Measurements from ENCODE around the gene MISP. TPM values are rescaled to one million over a fixed set of nuclear protein-coding genes. Genes with fewer than 3 reads are reported as not detected.

Gene MISP
- total and polyA plus RNA-seq, 2 of the 4 experiments (the other 2 are of a cell fraction) = not detected

- no peaks in the 10 kb centered on the region for H3K9me1 ChIP-seq (ENCODE audit: insufficient read depth, low read length)
- POLR2A ChIA-PET (ENCODE audit: unreplicated experiment) = no interaction called here
- no peak overlapping the region for H4K91ac ChIP-seq (ENCODE audit: insufficient read depth, low read depth, low read length)
- H3K18ac ChIP-seq (ENCODE audit: low read depth, low read length) = no peak overlapping the region
- no peak overlapping the region for H4K5ac ChIP-seq (ENCODE audit: low read depth, low read length)
- no peaks in the 10 kb centered on the region for H3K4me1 ChIP-seq (ENCODE audit: control insufficient read depth, insufficient read depth, low read length)
- H2BK5ac ChIP-seq (ENCODE audit: low read depth, low read length, poor library complexity, severe bottlenecking) = no peak overlapping the region
- 92% methylated on average over 25 of the region's 32 CpGs; no CpG with 5 or more reads in 1 of the 2 experiments for WGBS, 2 experiments (ENCODE audit: extremely low coverage in 2 of 2, insufficient read length in 1 of 2)
- in situ Hi-C loops (cut with MboI; ENCODE audit: low sequenced_read_pairs) (no loop called here), intact Hi-C loops (cut with micrococcal nuclease) (no loop called here), dilution Hi-C loops (cut with HindIII; ENCODE audit: low sequenced_read_pairs, unreplicated experiment) (no loop called here)
- no peaks in the 10 kb centered on the region for H3K9me3 ChIP-seq (ENCODE audit: control insufficient read depth, insufficient read depth, low read length)
- H2AK9ac ChIP-seq (replicated peaks; ENCODE audit: low read depth, low read length, poor library complexity) = no peak overlapping the region
- H3K14ac ChIP-seq (replicated peaks; ENCODE audit: low read depth, low read length) = no peak overlapping the region
- no peak overlapping the region for H3K56ac ChIP-seq (ENCODE audit: extremely low read depth, insufficient read depth, low read length)
- H4K8ac ChIP-seq (ENCODE audit: low read depth in 2 of 2, low read length in 2 of 2) = no peak overlapping the region
- H3K23ac ChIP-seq (ENCODE audit: low read depth, low read length) = no peak overlapping the region
- H3K27ac ChIP-seq (ENCODE audit: insufficient read depth, low read length) = no peak overlapping the region
- no peak overlapping the region for H3K4ac ChIP-seq (ENCODE audit: low read depth, low read length)
- no peak overlapping the region for H2BK20ac ChIP-seq (ENCODE audit: low read depth, low read length)
- H2BK15ac ChIP-seq (ENCODE audit: low read depth, low read length) = no peak overlapping the region
- ATAC-seq (ENCODE audit: low read depth) (no peak), DNase-seq (no peak)
- H3K4me2 ChIP-seq (ENCODE audit: low read depth, low read length) = no peak overlapping the region
- CTCF ChIA-PET = no interaction called here
- H2AFZ ChIP-seq (replicated peaks; ENCODE audit: low read length, poor library complexity) = no peak overlapping the region
- H3K4me3 ChIP-seq (ENCODE audit: insufficient read depth, low read depth, low read length) = no peak overlapping the region
- BruUV-seq (replicated peaks) = no TSS peak
- no peak overlapping the region for H2BK120ac ChIP-seq (ENCODE audit: low read depth, low read length)
- H3K27me3 ChIP-seq (ENCODE audit: control insufficient read depth, insufficient read depth, low read length) = no peaks in the 10 kb centered on the region
- TF ChIP-seq CHD1 (IDR thresholded peaks at IDR 0.05; ENCODE audit: low read depth, low read length) = no peak
- no peak for TF ChIP-seq MAZ (IDR thresholded peaks at IDR 0.05; ENCODE audit: borderline replicate concordance, low read depth, low read length)
- no peak for TF ChIP-seq NFE2L2 (IDR thresholded peaks at IDR 0.05; ENCODE audit: low read depth, low read length)
- TF ChIP-seq CTCF (conservative IDR thresholded peaks at IDR 0.05; ENCODE audit: low read depth, low read length) = no peak
- no peak for TF ChIP-seq RAD21 (IDR thresholded peaks at IDR 0.05; ENCODE audit: low read length)
- TF ChIP-seq MXI1 (IDR thresholded peaks at IDR 0.05; ENCODE audit: borderline replicate concordance, low read depth, low read length) = no peak
- TF ChIP-seq RFX5 (IDR thresholded peaks at IDR 0.05; ENCODE audit: low read depth, low read length) = no peak
- TF ChIP-seq RCOR1 (IDR thresholded peaks at IDR 0.05; ENCODE audit: insufficient replicate concordance, low read length) = no peak
- no peak for TF ChIP-seq ELK1 (IDR thresholded peaks at IDR 0.05; ENCODE audit: borderline replicate concordance, low read depth, low read length)
- no peak for TF ChIP-seq POLR2A (IDR thresholded peaks at IDR 0.05; ENCODE audit: low read depth, low read length)
- no peak for TF ChIP-seq FOS (IDR thresholded peaks at IDR 0.05; ENCODE audit: low read depth, low read length)
- no peaks in the 10 kb centered on the region for H3K79me1 ChIP-seq (ENCODE audit: low read depth in 1 of 2, low read length in 2 of 2)
- no peaks in the 10 kb centered on the region for H4K20me1 ChIP-seq (ENCODE audit: insufficient read depth, low read length)
- peaks cover 6% of the 10 kb centered on the region for H3K36me3 ChIP-seq (ENCODE audit: control insufficient read depth, insufficient read depth, low read length)
- H2AK5ac ChIP-seq (ENCODE audit: low read depth, low read length) = no peak overlapping the region
- no peak overlapping the region for H3K9ac ChIP-seq (ENCODE audit: low read depth, low read length)
These were observed 14.8 kb upstream of the MISP start for GRCh38 chr19:736125-736524.
